Stimulated activated memory B cell treated with anti-CD40 and anti-IgM and Interleukin-4, amounts not matched to agents 10 μg/mL and 1 μg/mL and 100 μg/mL, for 72 hours (primary cell): ENCODE measurements around the gene DGKD.

Experiments used
- ATAC-seq: fragments of 150-1000 bp; cut with Tn5 transposase; 2 replicates; pipeline ENCODE4 v1.10.0; 2021
- H3K27ac Mint-ChIP-seq: one replicate; pipeline ENCODE4 v1.8.0; 2022; ENCODE audit warnings: mild to moderate bottlenecking, mixed read lengths
- H3K27me3 Mint-ChIP-seq: one replicate; pipeline ENCODE4 v1.8.0; 2022; ENCODE audit warnings: mixed read lengths
- H3K36me3 Mint-ChIP-seq: one replicate; pipeline ENCODE4 v1.8.0; 2022; ENCODE audit warnings: mixed read lengths
- H3K4me1 Mint-ChIP-seq: one replicate; pipeline ENCODE4 v1.8.0; 2022; ENCODE audit warnings: mixed read lengths
- H3K4me3 Mint-ChIP-seq: one replicate; pipeline ENCODE4 v1.8.0; 2022; ENCODE audit warnings: mild to moderate bottlenecking, moderate library complexity, mixed read lengths
- H3K9me3 Mint-ChIP-seq: one replicate; pipeline ENCODE4 v1.8.0; 2022; ENCODE audit warnings: mixed read lengths

Gene DGKD

DNA sequence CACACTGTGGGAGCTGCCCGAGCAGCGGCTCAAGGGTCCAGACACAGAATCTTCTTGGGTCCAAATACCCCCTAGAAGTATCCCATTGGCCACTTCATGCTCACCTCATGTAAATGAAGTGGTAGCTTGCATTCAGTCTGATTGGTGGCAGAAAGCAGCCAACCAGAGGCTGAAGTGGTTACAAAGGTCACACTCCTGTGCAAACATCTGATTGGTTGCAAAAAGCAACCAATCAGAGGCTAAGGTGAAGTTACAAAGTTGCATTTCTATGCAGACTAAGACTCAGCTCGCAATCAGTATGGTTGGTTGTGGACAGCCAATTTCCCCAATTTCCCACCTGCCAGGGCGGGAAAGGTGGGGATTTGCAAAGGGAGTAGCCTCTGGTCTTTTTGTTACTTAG is 94.3 kb downstream of the DGKD start:
- Mint-ChIP-seq H3K27me3 (no peaks in the 10 kb centered on the region), H3K4me1 (peaks cover 15% of the 10 kb centered on the region), H3K27ac (no peak overlapping the region), H3K36me3 (peaks cover 81% of the 10 kb centered on the region), H3K9me3 (no peaks in the 10 kb centered on the region), H3K4me3 (no peak overlapping the region)
- no peak for ATAC-seq

DNA sequence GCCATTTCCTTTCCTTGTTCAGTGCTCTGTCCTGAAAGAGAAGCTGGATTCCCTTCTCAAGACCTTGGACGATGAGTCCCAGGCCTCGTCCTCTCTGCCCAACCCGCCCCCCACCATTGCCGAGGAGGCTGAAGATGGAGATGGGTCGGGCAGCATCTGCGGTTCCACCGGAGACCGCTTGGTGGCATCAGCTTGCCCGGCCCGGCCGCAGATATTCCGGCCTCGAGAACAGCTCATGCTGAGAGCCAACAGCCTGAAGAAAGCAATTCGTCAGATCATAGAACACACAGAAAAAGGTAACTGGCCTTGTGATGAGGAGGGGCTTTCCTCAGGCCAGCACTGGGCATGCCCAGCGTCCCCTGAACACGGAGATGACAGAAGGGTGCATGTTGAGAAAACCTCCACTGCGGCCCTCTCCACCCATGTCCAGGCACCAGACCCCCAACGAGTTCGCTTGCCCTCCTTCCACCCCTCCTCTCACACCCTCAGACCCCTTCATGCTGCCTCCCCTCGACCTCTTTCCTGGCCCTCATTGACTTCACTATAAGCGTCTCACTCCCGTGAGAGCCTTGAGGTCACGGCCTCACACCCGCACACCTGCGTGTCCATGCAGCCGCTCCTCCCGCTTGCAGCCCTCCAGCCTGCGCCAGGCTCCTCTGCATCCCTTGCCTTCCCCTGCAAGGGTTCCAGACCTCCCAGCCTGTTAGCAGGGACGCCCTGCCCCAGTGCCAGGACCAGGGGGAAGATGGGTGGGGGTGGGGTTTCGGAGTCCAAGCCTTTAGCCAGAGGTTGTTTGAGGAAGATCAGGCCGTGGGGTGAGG is 95.0 kb downstream of the DGKD start:
- Mint-ChIP-seq H3K9me3 (no peaks in the 10 kb centered on the region), H3K4me3 (no peak overlapping the region), H3K27me3 (no peaks in the 10 kb centered on the region), H3K36me3 (peaks cover 81% of the 10 kb centered on the region), H3K27ac (no peak overlapping the region), H3K4me1 (peaks cover 8% of the 10 kb centered on the region)
- ATAC-seq: no peak

DNA sequence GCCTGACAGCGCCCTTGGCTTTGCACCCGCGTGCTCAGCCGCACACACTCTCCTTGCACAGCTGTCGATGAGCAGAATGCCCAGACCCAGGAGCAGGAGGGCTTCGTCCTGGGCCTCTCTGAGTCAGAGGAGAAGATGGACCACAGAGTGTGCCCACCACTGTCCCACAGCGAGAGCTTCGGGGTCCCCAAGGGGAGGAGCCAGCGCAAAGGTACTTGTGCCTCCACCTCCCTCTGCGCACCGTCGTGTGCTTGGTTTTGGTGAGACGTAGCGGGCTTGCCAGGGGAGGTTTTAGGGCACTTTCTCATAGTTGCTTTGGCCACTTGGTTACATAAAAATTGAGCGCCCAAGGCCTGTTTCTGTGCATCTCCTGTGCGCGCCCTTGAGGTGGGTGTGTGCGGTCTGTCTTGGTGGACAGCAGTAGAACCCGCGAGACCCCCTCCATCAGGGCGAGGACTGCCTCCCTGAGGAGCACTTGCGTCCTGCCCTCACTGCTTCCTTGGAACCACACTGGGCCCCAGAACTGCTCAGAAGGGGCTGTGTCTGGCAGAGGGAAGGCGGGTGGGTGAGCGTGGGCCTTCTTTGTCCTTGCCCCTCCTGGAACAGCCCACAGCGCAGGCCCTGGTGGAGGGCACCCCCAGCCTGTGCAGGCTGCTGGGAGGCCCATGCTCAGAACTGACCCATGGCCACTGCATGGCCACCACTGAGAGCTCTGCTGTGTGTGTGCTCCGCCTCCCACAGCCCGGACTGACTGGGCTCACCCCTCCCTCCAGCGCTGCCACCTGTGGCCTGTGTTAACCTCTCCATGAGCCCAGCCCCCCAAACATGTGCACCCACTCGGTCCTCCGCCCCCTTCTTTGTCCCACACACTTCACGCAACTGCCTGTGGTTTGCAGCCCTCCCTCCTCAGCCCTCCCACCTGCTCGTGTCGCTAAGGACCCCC is 95.9 kb downstream of the DGKD start:
- no peaks in the 10 kb centered on the region for H3K4me1 Mint-ChIP-seq
- no peak overlapping the region for H3K27ac Mint-ChIP-seq
- H3K36me3 Mint-ChIP-seq: peaks cover 80% of the 10 kb centered on the region
- ATAC-seq: no peak
- no peaks in the 10 kb centered on the region for H3K9me3 Mint-ChIP-seq
- H3K4me3 Mint-ChIP-seq: no peak overlapping the region
- no peaks in the 10 kb centered on the region for H3K27me3 Mint-ChIP-seq

DNA sequence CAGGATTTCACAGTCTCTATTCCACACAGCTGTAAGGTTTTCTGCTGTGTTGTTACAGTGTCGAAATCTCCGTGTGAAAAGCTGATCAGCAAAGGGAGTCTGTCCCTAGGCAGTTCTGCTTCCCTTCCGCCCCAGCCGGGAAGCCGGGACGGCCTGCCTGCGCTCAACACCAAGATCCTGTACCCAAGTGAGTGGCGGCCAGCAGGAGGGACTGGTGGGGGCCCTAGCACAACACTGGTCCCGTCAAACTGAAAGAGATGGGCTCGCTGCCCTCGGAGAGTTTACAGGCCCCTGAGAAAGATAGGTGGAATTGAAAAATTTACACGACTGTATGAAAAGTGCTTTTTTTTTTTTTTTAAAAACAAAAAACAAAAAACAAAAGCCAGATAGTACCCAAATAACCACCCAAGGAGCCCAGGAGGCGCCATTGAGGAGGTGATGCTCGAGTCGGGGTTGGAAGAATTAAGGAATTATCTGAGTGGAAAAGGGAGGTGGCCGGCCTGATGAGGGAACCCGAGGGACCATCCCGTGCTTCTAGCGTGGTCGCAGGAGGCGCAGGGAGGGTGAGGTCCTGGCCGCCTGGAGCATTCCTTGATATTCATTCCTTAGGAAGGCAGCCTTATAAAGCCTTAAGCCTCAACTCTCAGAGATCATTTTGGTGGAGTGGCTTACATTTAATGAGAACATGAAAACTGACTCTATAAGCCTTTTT is 96.7 kb downstream of the DGKD start:
- Mint-ChIP-seq H3K27me3 (no peaks in the 10 kb centered on the region), H3K4me3 (no peak overlapping the region), H3K27ac (no peak overlapping the region), H3K4me1 (no peaks in the 10 kb centered on the region), H3K9me3 (no peaks in the 10 kb centered on the region), H3K36me3 (peaks cover 80% of the 10 kb centered on the region)
- no peak for ATAC-seq

DNA sequence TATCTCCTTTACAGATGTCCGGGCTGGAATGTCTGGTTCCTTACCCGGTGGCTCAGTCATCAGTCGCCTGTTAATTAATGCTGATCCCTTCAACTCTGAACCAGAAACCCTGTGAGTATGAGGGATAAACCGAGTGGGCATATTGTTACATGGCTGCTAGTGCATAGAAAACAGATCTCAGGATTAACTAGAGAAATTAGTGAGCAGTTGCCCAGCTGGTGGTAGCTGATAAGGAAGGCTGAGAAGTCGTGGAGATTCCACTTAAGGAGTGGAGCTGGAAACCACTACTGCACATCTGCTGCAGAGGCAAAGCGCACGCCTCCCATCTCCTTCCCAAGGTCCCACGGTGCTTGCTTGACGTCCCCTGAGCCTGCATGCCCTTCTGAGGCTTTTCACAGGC is 97.7 kb downstream of the DGKD start:
- ATAC-seq: no peak
- H3K27ac Mint-ChIP-seq: no peak overlapping the region
- H3K4me3 Mint-ChIP-seq: no peak overlapping the region
- H3K27me3 Mint-ChIP-seq: no peaks in the 10 kb centered on the region
- peaks cover 79% of the 10 kb centered on the region for H3K36me3 Mint-ChIP-seq
- no peaks in the 10 kb centered on the region for H3K4me1 Mint-ChIP-seq
- no peaks in the 10 kb centered on the region for H3K9me3 Mint-ChIP-seq

DNA sequence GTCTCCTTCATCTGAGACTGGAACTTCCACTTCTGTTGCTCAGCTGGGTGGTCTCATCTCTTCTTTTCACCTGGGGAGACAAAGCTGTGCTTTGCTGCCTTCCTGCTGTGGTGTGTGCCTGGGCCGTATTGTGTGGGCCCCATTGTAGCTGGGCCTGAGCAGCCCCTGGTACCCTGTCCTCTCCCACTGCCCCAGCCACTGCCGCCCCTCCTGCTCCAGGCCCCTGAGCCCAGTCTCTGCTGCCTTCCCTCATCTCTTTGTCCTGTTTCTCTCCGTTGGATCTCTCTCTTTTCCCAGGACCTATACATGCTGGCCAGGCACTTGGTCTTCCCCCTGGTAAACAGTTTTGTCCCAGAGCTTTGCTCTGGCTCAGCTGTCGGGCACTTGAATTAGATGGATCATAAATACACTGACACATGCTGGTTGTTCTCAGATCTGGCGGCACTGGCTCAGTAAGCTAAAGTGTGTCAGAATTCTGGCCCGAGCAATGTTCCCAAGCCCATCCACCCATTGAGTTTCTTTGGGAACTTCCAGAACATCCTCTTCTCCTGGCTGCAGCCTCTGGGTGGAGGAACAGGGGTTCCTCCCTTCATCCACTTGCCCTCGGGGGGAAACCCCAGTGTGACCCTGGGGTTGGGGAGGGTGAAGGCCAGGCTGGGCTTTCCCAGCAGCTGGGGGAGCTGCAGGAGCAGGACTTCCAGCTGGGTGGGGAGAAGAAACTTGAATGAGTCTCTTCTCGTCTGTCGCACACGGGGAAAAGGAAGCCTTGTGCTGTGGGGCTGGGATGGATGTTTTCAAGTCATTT is 99.0 kb downstream of the DGKD start:
- no peak for ATAC-seq
- Mint-ChIP-seq H3K27ac (no peak overlapping the region), H3K27me3 (no peaks in the 10 kb centered on the region), H3K4me3 (no peak overlapping the region), H3K9me3 (no peaks in the 10 kb centered on the region), H3K4me1 (no peaks in the 10 kb centered on the region), H3K36me3 (peaks cover 77% of the 10 kb centered on the region)

DNA sequence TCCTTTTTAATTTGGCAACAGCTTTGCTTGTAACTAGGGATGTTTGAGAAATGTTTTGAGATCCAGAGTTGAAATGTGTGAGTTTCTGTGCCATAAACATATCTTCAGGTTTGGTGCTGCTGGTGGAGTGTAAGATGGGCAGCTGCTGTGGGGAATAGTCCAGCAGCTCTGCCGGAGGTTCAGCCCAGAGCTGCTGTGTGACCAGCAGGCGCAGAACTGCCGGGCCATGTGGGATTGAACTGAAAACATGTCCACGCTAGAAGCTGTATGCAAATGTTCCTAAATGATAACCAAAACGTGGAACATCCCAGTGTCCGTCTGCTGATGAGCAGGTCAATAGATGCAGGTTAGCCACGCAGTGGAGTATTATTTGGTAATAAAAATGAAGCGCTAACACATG is 99.6 kb downstream of the DGKD start:
- Mint-ChIP-seq H3K4me1 (no peaks in the 10 kb centered on the region), H3K27ac (no peak overlapping the region), H3K4me3 (no peak overlapping the region), H3K9me3 (no peaks in the 10 kb centered on the region), H3K27me3 (no peaks in the 10 kb centered on the region), H3K36me3 (peaks cover 75% of the 10 kb centered on the region)
- no peak for ATAC-seq

DNA sequence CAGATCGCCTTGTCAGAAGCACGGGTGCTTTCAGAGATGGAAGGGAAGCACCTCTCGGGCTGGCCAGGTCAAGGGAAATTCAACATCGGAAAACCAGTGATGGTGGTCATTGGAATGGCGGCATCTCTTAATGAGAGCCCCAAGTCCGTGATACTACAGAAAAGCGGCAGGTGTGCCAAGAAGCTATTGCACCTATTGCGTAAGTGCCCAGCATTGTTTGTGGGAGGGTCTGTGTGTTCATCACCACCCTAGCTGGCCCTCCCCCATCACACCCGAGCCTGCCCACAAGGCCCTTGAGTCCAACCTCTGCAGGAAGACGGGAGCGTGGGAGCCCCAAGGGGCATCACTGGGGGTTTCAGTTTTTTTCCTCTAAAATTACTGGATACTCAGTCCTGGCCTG is 100.7 kb downstream of the DGKD start:
- H3K9me3 Mint-ChIP-seq: no peaks in the 10 kb centered on the region
- no peaks in the 10 kb centered on the region for H3K27me3 Mint-ChIP-seq
- H3K27ac Mint-ChIP-seq: no peak overlapping the region
- peaks cover 75% of the 10 kb centered on the region for H3K36me3 Mint-ChIP-seq
- ATAC-seq: no peak
- no peaks in the 10 kb centered on the region for H3K4me1 Mint-ChIP-seq
- no peak overlapping the region for H3K4me3 Mint-ChIP-seq

DNA sequence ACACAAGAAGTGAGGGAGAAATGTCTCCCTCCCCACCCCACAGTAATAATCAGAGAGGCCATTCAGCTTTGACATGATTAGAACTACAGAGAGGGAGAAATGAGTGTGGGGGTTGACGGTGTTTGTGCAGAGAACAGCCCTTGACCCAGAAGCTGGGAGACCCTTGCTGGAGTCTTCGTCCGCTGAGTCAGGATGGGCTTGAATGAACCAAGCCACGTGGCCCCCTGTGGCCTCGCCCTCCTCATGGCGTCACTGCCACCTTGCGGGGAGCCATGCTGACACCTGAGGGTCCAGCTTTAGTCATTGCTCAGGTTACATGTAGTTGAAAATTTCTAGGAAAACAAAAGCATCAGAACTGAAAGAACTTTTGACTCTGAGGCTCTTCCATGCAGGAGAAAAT is 101.2 kb downstream of the DGKD start:
- Mint-ChIP-seq H3K27ac (peak overlapping the region; percentile 35), H3K4me1 (no peaks in the 10 kb centered on the region), H3K4me3 (no peak overlapping the region), H3K27me3 (no peaks in the 10 kb centered on the region), H3K36me3 (peaks cover 76% of the 10 kb centered on the region), H3K9me3 (no peaks in the 10 kb centered on the region)
- ATAC-seq: no peak

DNA sequence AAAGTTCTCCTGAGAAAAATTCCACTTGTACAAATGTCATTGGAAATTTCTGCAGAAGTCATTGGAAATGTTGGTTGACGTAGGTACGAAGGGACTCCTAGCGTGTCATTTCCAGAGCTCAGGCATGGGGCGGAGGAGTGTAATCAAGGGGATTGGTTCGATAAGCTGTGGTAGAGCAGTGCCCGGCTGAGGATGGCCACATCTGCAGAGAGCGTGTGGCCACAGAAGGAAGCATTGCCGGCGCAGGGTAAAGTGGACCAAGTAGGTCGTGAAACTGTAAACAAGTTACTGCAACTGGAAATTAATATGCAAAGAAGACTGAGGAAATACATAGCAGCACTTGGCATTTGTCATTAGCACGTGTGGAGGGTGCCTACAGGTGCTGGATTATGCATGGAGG is 101.8 kb downstream of the DGKD start:
- H3K9me3 Mint-ChIP-seq: no peaks in the 10 kb centered on the region

DNA sequence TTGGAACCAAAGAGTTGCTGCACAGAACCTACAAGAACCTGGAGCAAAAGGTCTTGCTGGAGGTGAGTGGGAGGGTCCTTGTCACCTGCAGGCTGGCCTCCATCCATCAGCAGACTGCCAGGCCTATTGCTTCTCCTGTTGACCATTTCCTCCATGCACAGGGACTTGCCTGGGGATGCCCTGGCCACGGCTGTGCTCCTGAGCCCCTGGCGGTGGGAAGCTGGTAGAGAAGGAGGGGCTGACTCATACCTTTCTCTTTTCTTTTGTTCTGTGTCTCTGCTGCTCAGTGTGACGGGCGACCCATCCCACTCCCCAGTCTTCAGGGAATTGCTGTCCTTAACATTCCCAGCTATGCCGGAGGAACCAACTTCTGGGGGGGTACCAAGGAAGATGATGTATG is 102.6 kb downstream of the DGKD start:
- Mint-ChIP-seq H3K4me3 (no peak overlapping the region), H3K9me3 (no peaks in the 10 kb centered on the region), H3K36me3 (peaks cover 79% of the 10 kb centered on the region), H3K27ac (no peak overlapping the region), H3K27me3 (no peaks in the 10 kb centered on the region), H3K4me1 (no peaks in the 10 kb centered on the region)
- ATAC-seq: no peak

More for the DNA sequence above, 101.8 kb downstream of the DGKD start:
- Mint-ChIP-seq H3K36me3 (peaks cover 74% of the 10 kb centered on the region), H3K4me3 (no peak overlapping the region), H3K27ac (peak overlapping the region; percentile 35), H3K27me3 (no peaks in the 10 kb centered on the region), H3K4me1 (no peaks in the 10 kb centered on the region)
- ATAC-seq: no peak

DNA sequence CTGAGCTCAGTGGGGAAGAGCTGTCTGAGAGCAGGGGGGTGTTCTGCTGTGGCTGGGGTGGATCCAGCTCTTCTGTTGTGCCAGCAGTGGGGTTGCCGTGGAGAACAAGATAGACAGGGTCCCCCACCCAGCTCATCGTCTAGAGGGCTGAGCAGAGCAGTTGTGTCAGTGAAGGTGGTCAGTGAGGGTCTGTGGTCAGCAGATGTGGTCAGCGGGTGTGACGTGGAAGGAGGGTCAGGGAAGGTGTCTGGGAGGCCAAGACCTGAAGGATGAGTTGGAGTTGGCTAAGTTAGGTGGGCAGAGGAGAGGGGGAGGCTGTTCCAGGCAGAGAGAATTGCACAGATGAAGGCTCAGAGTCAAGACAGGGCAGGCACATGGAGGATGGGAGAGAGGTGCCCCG is 103.1 kb downstream of the DGKD start:
- Mint-ChIP-seq H3K27ac (no peak overlapping the region), H3K4me3 (no peak overlapping the region), H3K9me3 (no peaks in the 10 kb centered on the region), H3K36me3 (peaks cover 79% of the 10 kb centered on the region), H3K27me3 (no peaks in the 10 kb centered on the region), H3K4me1 (no peaks in the 10 kb centered on the region)
- no peak for ATAC-seq

DNA sequence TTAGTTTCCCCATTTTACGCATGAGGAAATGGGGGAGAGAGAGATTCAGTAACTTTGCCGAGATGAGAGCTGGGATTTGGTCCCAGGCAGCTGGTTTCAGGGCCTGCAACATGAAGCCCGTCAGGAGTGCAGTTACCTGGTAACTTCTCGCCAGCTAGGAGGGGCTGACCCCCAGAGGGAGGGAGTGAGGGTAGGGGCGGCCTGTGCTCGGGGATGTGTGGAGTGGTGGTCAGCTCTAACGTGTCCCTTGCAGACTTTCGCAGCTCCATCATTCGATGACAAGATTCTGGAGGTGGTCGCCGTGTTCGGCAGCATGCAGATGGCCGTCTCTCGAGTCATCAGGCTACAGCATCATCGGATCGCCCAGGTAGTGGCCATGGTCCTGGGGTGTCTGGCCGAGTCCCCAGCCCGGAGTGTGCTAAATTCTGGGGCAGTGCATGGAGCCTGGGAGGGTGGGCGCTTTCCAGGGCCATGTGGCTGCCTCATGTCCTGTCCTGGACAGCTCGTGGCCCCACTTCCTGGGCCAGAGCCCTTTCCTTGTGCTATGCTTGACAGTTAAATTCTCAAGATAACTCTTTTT is 103.8 kb downstream of the DGKD start:
- Mint-ChIP-seq H3K4me1 (no peaks in the 10 kb centered on the region), H3K27me3 (no peaks in the 10 kb centered on the region), H3K9me3 (no peaks in the 10 kb centered on the region), H3K36me3 (peaks cover 82% of the 10 kb centered on the region), H3K27ac (no peak overlapping the region), H3K4me3 (no peak overlapping the region)
- ATAC-seq: no peak

DNA sequence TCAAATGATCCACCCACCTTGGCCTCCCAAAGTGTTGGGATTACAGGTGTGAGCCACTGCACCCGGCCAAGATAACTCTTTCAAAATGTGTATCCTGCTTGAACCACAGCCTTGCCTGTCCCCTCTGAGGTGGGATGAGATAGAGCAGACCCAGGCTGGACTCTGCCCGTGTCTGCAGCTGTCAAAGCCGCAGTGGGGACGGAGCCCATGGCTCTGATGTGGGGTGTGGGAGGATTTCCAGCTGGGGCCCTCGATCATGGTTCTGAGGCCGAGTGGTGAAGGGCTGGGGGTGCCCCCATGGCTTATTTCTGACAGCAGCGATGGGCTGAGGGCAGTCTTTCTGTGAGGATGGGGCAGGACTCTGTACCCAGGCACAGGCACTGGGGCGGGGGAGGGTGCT is 104.5 kb downstream of the DGKD start:
- ATAC-seq: no peak
- Mint-ChIP-seq H3K4me1 (no peaks in the 10 kb centered on the region), H3K27me3 (no peaks in the 10 kb centered on the region), H3K27ac (no peak overlapping the region), H3K4me3 (no peak overlapping the region), H3K36me3 (peaks cover 82% of the 10 kb centered on the region), H3K9me3 (no peaks in the 10 kb centered on the region)
